HG03025 (cell line): ENCODE results near the gene TASP1.
"Not testable (repeated sequence)": the region's sequence is repeated elsewhere in the genome, so short reads cannot be mapped to it uniquely, and the experiment has no call there.

Experiments
- ATAC-seq: cut with Tn5 transposase; IDR thresholded peaks from one replicate; pipeline ENCODE4 v1.9.1; 2021; ENCODE audit warnings: mild to moderate bottlenecking, moderate library complexity; ENCODE audit not compliant: unreplicated experiment, low FRiP score

TASP1 gene

DNA sequence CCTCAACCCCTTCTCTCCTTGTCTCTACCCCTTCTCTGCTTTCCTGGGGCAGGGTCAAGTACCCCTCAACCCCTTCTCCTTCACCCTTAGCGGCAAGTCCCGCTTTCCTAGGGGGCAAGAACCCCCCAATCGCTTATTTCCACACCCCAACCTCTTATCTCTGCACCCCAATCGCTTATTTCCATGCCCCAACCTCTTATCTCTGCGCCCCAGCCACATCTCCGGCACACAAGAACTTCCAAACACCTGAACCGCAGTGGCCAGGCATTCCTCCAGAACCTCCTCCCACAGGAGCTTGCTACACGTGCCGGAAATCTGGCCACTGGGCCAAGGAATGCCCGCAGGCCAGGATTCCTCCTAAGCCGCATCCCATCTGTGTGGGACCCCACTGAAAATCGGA lies 279.8 kb downstream of the TASP1 start:
- ATAC-seq = not testable (repeated sequence)

DNA sequence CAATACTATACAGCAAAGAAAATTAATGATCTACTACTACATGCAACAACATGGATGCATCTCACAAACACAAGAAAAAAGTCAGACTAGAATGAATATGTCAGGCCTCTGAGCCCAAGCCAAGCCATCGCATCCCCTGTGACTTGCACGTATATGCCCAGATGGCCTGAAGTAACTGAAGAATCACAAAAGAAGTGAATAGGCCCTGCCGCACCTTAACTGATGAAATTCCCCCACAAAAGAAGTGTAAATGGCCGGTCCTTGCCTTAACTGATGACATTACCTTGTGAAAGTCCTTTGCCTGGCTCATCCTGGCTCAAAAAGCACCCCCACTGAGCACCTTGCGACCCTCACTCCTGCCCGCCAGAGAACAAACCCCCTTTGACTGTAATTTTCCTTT lies 280.9 kb downstream of the TASP1 start:
- not testable (repeated sequence) for ATAC-seq

GRCh38 chr20:13356591-13356990 lies 282.1 kb downstream of the TASP1 start:
- no peak for ATAC-seq

GRCh38 chr20:13355941-13356486 lies 282.7 kb downstream of the TASP1 start:
- no peak for ATAC-seq

- no peak for ATAC-seq
Measured at GRCh38 chr20:13355411-13355810, 283.3 kb downstream of the TASP1 start.

DNA sequence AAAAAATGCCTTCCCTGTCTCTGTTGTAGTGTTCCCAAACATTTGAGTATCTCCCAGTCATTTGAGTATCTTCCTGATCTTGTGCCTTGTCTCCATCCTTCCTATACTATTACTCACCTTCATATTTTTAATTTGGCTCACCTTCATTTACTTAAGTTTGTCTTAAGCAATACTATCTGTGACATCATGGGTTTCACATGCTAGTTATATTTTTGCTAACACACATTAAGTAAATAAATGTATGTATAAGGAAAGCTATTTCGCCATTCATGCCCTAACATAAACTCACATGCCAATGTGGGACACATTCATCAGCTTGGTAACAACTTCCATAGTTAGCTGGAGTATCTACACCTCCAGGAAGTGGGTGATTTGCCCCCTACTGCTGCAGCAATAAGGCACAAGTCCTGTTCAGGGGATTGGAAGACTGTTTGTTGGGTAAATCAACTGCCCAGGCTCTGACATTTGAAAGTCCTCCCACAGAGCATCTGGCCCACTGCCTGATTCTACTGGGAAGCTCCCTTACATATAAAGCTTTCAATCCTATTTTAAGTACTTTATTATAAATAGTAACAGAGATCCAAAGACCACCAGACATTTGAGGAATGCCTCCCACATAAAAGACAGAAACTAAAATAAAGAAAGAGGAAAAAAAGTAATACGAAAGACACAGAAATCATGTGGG lies 285.3 kb downstream of the TASP1 start:
- no peak for ATAC-seq

- no peak for ATAC-seq
Measured at GRCh38 chr20:13349235-13349604, 289.5 kb downstream of the TASP1 start.

GRCh38 chr20:13348311-13349234 lies 290.2 kb downstream of the TASP1 start:
- ATAC-seq = no peak

GRCh38 chr20:13344671-13345070 lies 294.1 kb downstream of the TASP1 start:
- no peak for ATAC-seq

GRCh38 chr20:13342469-13343242 lies 296.1 kb downstream of the TASP1 start:
- ATAC-seq = no peak

DNA sequence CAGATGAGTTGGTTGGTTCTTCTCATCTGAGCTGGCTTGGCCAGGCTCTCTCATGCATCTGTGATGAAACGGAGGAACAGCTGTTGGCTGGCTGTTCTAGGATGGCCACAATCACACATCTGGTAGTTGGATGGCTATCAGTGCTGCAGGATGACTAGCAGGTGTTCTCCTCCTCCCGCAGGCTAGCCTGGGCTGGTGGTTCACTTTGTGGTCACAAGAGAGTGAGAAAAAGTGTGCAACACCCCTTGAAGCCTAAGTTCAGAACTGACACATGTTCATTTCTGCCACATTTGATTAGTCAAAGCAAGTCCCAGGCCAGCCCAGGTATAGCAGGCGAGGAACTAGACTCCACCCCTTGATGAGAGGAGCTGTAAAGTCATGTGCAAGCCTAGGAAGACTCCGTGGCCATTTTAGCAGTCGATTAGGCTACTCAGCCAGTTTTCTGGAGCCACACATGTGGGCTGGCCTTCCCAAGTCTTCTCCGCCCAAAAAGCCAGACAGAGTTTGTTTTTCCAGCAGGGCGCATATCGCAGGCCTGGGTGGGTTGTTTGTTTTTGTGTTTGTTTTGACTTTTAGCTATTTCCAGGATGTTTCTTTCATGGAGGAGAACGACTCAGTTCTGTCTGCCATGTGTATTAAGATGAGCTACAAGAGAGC lies 296.9 kb downstream of the TASP1 start:
- ATAC-seq = no peak

DNA sequence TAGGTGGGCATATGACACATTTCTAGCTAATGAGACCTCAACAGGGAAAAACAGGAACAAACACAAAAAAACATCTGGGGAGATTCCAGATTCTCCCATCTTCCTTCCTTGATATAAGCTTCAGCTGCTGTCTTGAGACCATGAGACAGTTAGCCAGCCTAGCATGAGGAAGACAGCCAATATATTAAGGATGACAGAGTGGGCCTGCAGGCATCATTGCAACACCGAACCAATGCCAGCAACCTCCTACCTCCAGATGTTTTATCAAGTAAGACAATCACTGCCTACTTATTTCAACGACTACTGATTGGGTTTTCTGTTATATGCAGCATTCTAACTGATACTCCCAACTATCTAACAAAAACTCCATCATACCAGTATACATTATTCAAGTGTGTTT lies 298.6 kb downstream of the TASP1 start:
- ATAC-seq = no peak
